Measurements from ENCODE around the gene DMRT1. TPM values are rescaled to one million over a fixed set of nuclear protein-coding genes. Genes with fewer than 3 reads are reported as not detected.

Gene DMRT1
- polyA plus RNA-seq, 12 donors, result not detected

DNA sequence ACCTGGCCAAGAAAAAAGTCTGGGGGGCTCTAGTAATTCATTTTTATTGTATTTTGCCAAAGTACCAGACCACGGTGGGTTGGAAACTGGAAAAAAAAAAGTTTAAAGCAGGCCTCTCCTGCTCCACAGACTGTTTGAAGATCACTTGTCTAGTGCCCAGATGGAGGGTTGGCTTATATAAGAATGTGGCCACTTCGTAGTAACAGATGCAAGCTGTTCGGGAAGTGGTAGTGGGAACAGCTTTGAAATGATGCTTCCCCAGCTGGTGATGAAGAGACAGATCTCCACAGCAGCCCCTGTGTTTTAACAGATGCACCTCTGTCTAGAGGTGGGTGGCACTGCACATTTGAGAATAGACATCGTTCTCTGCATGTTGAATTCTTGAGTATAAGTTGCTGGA is 80.7 kb downstream of the DMRT1 start:
- no peak for DNase-seq

- no peak for DNase-seq
Measured at GRCh38 chr9:922731-923130, 81.2 kb downstream of the DMRT1 start.

DNA sequence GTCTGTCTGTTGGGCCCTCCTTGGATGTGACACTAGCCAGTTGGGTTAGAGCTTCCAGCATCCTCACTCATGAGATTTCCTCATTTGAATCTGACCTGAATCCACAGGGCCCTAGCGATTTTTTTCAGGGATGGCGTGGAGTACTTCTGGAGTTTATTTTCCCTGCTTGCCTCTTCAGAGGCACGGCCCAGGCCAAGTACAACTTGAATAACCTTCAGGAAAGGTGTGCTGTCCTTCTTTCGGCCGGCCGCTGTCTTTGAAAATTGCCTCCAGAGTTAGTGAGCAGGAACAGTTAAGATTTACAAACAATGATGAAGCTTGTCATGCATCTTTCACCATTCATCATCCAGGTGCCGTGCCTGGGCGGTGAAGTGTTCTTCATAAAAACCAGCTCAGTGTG is 85.5 kb downstream of the DMRT1 start:
- no peak for DNase-seq

DNA sequence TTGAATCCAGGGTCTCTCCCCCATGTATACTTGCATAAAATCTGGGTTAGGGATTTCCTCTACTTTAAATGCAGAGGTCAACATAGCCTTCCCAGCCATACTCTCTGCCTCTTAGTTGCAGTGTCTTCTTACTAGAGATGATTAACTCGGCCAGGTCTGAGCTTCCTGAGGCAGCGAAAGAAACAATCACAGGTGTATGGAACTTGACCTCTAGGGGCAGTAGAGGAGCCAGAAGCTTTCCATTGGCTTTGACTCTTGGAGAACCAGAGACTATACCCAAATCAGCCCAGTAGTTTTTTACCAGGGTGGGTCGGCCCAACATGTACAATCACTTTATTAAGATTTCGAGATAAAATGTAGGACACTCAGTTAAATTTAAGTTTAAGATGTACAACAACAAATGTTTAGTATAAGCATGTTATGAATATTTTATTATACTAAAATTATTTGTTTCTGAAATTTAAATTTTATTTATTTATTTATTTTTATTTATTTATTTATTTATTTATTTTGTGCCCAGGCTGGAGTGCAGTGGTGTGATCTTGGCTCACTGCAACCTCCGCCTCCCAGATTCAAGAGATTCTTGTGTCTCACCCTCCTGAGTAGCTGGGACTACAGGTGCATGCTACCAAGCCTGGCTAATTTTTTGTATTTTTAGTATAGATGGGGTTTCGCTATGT is 87.0 kb downstream of the DMRT1 start:
- no peak for DNase-seq

DNA sequence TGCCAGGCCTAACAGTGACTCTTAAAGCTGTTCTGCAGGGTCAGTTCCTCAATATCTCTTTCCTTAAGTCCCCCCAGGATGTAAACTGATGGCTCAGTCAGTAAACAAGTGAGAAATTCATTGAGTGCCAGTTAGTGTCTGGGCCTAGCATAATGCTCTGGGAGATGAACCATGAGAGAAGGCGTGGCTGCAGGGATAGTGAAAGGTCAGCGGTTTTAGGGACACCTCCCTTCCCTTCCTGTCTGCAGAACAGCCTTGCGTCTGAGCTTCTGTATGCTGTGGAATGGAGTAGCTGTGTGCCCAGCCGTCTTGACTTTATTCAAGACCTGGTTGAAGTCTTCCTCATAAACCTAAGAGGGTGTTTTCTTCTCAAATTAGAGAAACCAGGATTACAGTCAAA is 88.2 kb downstream of the DMRT1 start:
- DNase-seq, result no peak

- DNase-seq, result no peak
Measured at GRCh38 chr9:933356-933755, 91.9 kb downstream of the DMRT1 start.

GRCh38 chr9:935348-935965 is 94.0 kb downstream of the DMRT1 start:
- DNase-seq, result peak; percentile 4

- DNase-seq, result no peak
Measured at GRCh38 chr9:942805-943580, 101.5 kb downstream of the DMRT1 start.

DNA sequence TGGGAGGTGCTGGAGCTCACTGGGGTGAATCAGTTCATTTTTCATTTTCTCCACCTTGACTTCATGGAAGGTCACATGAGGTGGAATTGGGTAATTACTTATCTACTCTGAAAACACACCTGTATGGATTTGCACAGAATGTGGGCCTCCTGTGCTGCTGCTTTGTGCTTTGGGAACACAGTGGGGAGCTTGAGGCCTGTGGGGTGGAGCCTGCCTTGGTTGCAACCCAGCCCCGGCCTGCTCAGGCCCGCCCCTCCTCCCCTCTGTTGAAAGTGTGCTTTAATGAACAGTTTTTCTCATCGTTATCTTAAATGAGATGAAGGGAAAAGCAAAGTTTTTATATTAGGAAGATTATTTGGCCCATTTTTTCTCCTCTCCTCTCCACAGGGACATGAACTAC is 106.5 kb downstream of the DMRT1 start:
- DNase-seq, result no peak

DNA sequence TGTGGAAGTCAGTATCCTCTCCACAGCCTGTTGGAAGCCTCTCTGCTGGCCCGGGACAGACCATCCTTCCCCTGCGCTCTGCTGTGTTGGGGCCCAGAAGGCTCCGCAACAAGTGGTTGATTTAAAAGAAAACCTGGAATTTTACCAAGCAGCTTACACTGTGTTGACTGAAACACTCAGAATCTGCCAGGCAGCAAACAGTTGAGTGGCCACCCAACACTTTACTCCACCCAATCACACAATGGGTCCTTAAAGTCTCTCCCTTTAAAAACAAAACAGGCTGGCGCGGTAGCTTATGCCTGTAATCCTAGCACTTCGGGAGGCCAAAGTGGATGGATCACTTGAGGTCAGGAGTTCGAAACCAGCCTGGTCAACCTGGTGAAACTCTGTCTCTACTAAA is 107.0 kb downstream of the DMRT1 start:
- no peak for DNase-seq

- no peak for DNase-seq
Measured at GRCh38 chr9:950139-950538, 108.6 kb downstream of the DMRT1 start.

DNA sequence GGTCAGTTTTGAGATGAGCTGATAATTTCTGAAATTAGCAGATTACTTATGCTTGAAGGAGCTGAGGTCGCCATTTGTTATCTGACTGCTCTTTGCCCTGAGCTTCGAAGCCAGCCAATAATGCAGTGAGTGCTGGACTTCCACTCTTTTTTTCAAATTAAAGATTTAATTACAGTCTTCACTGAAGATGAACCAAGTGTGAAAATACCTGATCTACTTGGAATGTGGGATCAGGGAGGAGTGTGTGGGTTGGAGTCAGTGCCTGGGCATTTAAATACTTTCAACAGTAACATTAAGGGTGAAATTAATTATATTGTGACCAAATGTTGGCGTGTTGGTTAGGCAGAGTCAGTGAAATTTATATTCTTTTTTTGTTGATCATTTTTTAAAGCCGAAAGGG is 111.0 kb downstream of the DMRT1 start:
- no peak for DNase-seq

GRCh38 chr9:959105-959504 is 117.6 kb downstream of the DMRT1 start:
- no peak for DNase-seq

DNA sequence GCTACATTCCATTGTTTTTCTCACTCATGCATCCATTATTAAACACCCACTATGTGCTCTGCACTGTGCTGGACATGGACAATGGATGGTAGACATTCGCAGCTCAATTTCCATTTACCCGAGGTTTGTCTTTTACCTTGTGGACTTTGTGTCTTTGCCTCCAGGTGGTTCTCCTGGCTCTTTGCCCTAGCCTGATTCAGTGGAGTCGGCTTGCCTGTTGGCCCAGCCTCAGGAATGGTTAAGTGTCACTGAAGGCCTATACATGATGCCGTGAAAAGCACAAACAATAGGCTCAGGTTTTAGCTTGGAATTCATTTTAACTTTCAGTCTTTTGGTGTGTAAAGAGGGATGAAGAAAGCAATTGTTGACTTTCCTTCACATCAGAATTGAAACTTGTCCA is 118.4 kb downstream of the DMRT1 start:
- DNase-seq, result no peak

DNA sequence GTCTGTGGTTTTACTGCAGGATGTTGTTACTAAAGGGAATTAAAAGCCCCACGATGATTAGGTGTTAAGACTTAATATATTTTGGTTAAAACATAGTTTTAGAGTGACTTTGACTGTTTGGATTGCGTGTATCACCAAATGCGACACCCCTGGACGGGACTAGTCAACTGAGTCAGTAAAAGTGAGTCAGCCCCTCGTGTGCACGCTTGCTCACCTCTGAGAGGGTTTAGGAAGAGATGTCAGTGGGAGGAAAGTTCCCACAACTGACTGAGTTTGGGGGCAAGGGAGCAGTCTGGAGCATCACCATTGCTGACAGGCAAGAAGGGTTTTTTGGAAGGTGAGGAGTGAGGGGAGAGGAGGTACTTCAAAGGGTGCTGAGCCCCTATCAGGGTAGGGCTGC is 120.5 kb downstream of the DMRT1 start:
- no peak for DNase-seq

DNA sequence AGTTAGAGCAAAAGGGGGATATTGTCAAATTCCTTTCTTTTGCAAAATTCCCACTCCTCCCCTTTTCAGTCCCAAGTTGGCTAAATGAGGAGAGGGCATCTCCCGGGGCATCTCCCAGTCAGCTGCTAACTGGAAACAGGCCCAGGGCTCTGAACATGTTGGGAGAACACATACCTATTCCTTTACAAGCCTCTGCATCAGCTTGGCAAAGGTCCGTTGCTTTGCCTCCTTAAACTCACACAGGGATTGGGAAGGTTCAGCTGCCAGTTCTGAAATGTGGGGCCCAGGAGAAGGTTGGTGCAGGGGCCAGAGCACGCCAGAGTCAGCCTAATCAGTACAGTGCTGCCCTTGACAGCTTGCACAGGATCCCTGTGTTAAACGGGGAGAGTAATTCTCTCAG is 124.0 kb downstream of the DMRT1 start:
- DNase-seq, result no peak

- DNase-seq, result no peak
Measured at GRCh38 chr9:966870-967269, 125.4 kb downstream of the DMRT1 start.

- DNase-seq, result no peak
Measured at GRCh38 chr9:967436-967835, 125.9 kb downstream of the DMRT1 start.

GRCh38 chr9:967903-968641 is 126.6 kb downstream of the DMRT1 start:
- DNase-seq, result no peak

DNA sequence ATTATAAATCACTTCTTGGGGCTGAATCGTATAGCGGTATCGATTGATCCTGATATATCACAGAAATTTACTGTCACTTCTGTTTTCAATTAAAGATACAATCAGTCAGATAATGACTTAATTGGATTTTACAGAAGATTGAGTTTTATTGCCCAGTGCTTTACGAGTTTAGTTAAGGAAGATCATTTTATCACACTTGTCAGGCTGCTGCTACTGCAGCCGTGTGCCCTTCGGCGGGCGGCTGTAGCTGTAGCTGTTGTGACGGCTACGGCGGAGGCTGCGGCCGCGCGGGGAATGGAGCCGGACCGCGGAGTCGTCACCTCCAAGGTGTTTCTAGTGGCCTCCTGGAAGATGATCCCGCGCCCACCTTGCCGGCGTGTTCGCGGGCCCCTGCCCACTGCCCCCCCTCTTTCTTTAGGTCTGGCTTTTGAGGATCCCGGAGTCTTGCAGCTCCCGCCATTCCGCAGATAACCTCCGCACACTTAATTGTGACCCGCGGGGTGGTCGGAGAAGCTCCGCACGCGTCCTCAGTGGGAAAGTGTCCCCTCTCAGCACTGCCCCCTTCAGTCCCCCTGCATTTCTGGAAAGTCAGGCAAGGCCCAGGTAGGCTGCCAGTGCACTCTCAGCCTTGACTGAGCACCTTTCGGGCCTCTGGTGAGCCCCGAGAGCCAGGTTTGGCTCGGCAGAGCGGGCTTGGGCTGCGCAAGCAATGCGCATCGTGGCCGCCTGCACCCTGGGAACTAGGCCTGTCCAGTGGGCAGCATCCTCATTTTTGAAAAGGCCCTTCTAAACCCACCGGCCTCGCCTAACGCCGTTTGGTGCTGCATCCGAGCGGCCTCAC is 128.0 kb downstream of the DMRT1 start:
- DNase-seq, result no peak

- DNase-seq, result no peak
Measured at GRCh38 chr9:970151-970996, 128.9 kb downstream of the DMRT1 start.
